Measurements from ENCODE around the gene WDR83.

The WDR83 gene

DNA sequence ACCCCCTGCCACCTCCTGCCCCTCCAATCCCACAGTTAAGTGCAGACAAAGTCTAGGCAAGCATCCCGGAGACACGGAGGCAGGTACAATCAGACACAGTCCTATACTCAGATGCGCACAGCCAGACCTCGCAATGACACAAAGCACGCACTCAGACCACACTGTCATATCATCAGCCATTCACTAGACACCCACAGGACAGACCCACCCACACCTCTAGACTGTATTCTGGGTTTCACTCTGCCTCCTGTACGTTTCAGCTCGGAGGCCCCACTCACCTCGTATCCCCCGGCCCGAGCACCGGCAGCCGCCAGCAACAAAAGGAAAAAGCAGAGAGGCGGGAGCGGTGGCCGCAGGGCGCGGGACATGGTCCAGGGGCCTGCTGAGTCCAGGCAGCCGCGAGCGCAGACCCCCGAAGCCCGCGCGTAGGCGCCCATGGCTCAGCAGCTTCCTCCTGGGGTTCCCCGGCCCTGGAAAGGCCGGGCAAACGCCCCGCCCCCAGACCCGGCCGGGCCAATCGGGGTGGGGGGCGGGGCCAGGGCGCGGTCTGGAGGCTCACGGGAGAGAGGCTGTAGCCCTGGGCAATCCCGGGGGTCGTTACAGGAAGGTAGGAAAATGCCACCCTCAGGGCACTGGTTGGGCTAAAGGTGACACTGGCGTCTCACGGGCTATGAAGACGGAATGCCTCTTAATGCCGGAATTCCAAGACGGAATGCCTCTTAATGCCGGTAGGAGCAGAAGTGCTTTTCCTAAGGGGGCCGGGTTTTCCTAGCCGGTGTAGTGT lies at the start of gene WDR83, which contains the start of gene MAN2B1:
Gene WDR83 (plus strand): TSS at position 543 of the 784 bp plus-strand sequence. CDS start 2,984 bp downstream, outside the sequence.
Gene MAN2B1 (minus strand): TSS at position 478 of the 784 bp plus-strand sequence. CDS start 41 bp downstream, at position 437.
- no peak for TF ChIP-seq CTCF (IDR thresholded peaks at IDR 0.05)

DNA sequence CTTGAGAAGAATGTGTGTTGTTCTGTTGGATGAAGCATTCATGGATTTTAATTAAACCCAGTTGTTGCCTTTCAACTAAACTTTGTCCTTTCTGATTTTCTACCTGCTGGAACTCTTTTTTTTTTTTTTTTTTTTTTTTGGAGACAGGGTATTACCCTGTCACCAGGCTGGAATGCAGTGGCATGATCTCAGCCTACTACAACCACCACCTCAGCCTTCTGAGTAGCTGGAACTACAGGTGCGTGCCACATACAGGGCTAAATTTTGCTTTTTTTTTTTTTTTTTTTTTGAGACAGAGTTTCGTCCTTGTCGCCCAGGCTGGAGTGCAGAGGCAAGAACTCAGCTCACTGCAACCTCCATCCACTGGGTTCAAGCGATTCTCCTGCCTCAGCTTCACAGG lies 49.0 kb upstream of the WDR83 start:
- no peak for TF ChIP-seq CTCF (IDR thresholded peaks at IDR 0.05)

- no peak for TF ChIP-seq CTCF (IDR thresholded peaks at IDR 0.05)
These were observed 43.1 kb upstream of the WDR83 start for GRCh38 chr19:12623361-12624031.

DNA sequence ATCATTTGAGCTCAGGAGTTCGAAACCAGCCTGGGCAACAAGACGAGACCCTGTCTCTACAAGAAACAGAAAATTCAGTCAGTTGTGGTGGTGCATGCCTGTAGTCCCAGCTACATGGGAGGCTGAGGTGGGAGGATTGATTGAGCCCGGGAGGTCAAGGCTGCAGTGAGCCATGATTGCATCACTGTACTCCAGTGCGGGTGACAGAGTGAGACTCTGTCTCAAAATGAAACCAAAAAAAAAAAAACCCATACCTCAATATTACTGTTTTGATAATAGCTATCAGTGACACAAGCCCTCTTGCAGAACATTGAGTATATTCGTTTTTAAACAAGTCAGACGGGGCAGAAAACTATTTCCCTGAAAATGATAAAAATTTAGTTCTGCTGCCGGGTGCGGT lies 39.6 kb upstream of the WDR83 start:
- TF ChIP-seq CTCF (IDR thresholded peaks at IDR 0.05) = no peak

DNA sequence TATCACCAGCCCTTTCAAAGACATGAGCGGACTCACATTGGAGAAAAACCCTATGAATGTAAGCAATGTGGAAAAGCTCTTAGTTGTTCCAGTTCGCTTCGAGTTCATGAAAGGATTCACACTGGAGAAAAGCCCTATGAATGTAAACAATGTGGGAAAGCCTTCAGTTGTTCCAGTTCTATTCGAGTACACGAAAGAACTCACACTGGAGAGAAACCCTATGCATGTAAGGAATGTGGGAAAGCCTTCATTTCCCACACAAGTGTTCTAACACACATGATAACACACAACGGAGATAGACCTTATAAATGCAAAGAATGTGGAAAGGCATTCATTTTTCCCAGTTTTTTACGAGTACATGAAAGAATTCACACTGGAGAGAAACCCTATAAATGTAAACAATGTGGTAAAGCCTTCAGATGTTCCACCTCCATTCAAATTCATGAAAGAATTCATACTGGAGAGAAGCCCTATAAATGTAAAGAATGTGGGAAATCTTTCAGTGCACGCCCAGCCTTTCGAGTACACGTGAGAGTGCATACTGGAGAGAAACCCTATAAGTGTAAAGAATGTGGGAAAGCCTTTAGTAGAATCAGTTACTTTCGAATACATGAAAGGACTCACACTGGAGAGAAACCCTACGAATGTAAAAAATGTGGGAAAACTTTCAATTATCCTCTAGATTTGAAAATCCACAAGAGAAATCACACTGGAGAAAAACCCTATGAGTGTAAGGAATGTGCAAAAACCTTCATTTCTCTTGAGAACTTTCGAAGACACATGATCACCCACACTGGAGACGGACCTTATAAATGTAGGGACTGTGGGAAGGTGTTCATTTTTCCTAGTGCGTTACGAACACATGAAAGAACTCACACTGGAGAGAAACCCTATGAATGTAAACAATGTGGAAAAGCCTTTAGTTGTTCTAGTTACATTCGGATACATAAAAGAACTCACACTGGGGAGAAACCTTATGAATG lies 38.3 kb upstream of the WDR83 start:
- TF ChIP-seq CTCF (IDR thresholded peaks at IDR 0.05) = no peak

DNA sequence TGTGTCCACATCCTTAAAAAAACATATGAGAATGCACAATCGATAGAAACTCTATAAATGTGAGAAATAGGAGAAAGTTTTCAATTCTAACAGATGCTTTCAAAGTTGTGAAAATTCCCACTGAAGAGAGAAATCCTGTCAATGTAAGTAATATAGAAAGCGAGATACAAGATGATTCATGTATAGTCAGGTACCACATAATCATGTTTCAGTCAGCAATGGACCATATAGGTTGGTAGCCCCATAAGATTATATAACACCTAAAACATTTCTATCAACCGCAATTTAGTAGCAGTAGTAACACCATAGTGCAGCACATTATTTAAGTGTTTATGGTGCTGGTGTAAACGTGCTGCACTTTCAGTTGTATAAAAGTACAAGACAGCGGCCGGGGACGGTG lies 37.4 kb upstream of the WDR83 start:
- no peak for TF ChIP-seq CTCF (IDR thresholded peaks at IDR 0.05)

GRCh38 chr19:12636631-12637030 lies 30.0 kb upstream of the WDR83 start:
- no peak for TF ChIP-seq CTCF (IDR thresholded peaks at IDR 0.05)

All from LNCAP (cell line).